ENCODE data around the gene ROGDI. TPM values are rescaled to one million over a fixed set of nuclear protein-coding genes. Genes with fewer than 3 reads are reported as not detected.

Gene ROGDI, protein sequence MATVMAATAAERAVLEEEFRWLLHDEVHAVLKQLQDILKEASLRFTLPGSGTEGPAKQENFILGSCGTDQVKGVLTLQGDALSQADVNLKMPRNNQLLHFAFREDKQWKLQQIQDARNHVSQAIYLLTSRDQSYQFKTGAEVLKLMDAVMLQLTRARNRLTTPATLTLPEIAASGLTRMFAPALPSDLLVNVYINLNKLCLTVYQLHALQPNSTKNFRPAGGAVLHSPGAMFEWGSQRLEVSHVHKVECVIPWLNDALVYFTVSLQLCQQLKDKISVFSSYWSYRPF
- 10 to 100 TPM; 37.6 to 85.9 (median 62.6) TPM for total RNA-seq

GRCh38 chr16:4801962-4802658 is at the start of gene ROGDI:
TSS of gene ROGDI (minus strand) at chr16:4802633. CDS start at chr16:4802571, 62 bp downstream.
- Histone ChIP-seq H3K27me3 (no peaks in the 10 kb centered on the region), H3K9me3 (no peaks in the 10 kb centered on the region), H3K36me3 (peaks cover 0 to 63% of the 10 kb centered on the region in 2 donors), H3K4me3 (peak within 1 kb of the TSS; percentile 51 to 75), H3K4me1 (peaks cover 0 to 47% (median 15%) of the 10 kb centered on the region in 3 donors), H3K27ac (peak within 1 kb of the TSS; percentile 41 to 96 (median 94))
- ATAC-seq, result peak; percentile 53
- TF ChIP-seq POLR2A (IDR thresholded peaks at IDR 0.05) (peak in 1 of 2 donors; percentile 23), EP300 (IDR thresholded peaks at IDR 0.05) (no peak), POLR2AphosphoS5 (IDR thresholded peaks at IDR 0.05) (peak; percentile 22)
- TF ChIP-seq, protein P1, sequence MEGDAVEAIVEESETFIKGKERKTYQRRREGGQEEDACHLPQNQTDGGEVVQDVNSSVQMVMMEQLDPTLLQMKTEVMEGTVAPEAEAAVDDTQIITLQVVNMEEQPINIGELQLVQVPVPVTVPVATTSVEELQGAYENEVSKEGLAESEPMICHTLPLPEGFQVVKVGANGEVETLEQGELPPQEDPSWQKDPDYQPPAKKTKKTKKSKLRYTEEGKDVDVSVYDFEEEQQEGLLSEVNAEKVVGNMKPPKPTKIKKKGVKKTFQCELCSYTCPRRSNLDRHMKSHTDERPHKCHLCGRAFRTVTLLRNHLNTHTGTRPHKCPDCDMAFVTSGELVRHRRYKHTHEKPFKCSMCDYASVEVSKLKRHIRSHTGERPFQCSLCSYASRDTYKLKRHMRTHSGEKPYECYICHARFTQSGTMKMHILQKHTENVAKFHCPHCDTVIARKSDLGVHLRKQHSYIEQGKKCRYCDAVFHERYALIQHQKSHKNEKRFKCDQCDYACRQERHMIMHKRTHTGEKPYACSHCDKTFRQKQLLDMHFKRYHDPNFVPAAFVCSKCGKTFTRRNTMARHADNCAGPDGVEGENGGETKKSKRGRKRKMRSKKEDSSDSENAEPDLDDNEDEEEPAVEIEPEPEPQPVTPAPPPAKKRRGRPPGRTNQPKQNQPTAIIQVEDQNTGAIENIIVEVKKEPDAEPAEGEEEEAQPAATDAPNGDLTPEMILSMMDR (IDR thresholded peaks at IDR 0.05), result no peak
- WGBS, 2 donors (ENCODE audit: low coverage in 1 of 2), result 0% methylated on average over 3 of the region's 70 CpGs; no CpG with 5 or more reads in 1 of the 2 donors

GRCh38 chr16:4850211-4850610 is 47.8 kb upstream of the ROGDI start:
- Histone ChIP-seq H3K27ac (no peak overlapping the region), H3K9me3 (no peaks in the 10 kb centered on the region), H3K4me1 (peaks cover 5 to 64% (median 32%) of the 10 kb centered on the region in 3 donors), H3K36me3 (peaks cover 0 to 30% of the 10 kb centered on the region in 2 donors), H3K4me3 (no peak overlapping the region), H3K27me3 (no peaks in the 10 kb centered on the region)
- WGBS, 2 donors (ENCODE audit: low coverage in 1 of 2), result 81 to 89% methylated on average over 2 of the region's 3 CpGs
- no peak for TF ChIP-seq EP300 (IDR thresholded peaks at IDR 0.05)
- no peak for TF ChIP-seq POLR2AphosphoS5 (IDR thresholded peaks at IDR 0.05)
- TF ChIP-seq POLR2A (IDR thresholded peaks at IDR 0.05), result no peak
- TF ChIP-seq, protein P1 (IDR thresholded peaks at IDR 0.05), result no peak
- ATAC-seq, result no peak

GRCh38 chr16:4847774-4848587 is 45.5 kb upstream of the ROGDI start:
- Histone ChIP-seq H3K27me3 (no peaks in the 10 kb centered on the region), H3K9me3 (no peaks in the 10 kb centered on the region), H3K4me3 (peak overlapping the region; percentile 74 to 85), H3K4me1 (peaks cover 5 to 73% (median 32%) of the 10 kb centered on the region in 3 donors), H3K36me3 (peaks cover 0 to 30% of the 10 kb centered on the region in 2 donors), H3K27ac (peak overlapping the region; percentile 90 to 99 (median 98))
- 0 to 4% methylated on average over 7 to 9 of the region's 83 CpGs for WGBS, 2 donors (ENCODE audit: low coverage in 1 of 2)
- TF ChIP-seq POLR2A (IDR thresholded peaks at IDR 0.05) (no peak), POLR2AphosphoS5 (IDR thresholded peaks at IDR 0.05) (peak; percentile 10)
- peak; percentile 9 for ATAC-seq

DNA sequence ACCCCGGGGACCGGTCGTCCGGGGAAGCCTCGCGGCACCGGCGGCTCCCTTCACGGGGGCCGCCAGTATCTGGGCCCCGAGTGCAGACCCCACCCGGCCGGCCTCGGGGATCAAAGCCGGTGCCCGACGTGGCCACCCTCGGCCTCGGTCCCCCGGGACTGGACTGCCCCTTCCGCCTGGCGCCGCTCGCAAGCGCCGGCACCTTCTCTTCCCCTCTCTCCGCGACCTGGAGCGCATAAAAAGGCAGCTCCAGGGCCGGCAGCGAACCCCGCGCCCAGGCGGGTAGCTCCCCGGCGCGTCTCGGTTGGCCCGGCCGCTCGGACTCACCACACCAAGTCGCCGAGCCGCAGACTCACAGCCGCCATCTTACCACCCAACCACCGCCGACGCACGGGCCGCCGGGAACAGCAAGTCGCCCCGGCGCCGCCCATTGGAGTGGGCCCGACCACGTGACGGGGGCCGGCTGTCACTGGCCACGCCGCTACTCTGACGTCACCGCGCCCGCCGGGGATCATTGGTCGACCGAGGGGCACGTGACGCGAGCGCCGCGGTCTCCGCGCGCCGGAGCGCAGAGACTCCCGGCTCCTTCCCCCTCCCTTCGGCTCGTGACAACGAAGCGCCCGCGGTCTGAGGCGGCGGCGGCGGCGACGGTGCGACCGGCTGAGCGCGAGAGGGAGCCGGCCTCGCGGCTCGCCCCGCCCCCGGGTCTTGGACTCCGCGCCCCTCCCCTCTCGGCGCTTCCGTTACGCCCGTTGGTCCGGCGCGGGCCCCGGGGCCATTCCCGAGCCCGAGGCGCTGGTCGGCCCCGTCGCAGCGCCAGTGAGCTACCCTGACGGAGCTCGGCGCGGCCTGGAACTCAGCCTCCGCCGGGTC is 44.7 kb upstream of the ROGDI start, which contains the start of the genes GLYR1 and UBN1:
TSS of gene GLYR1 (minus strand) at position 388 of the 873 bp plus-strand sequence. CDS start at position 365, 23 bp downstream.
TSS of gene UBN1 (plus strand) at position 581 of the 873 bp plus-strand sequence. CDS start 5,437 bp downstream, outside the sequence.
- H3K27ac ChIP-seq, result peak within 1 kb of the TSS; percentile 90 to 99 (median 98)
- H3K9me3 ChIP-seq, result no peaks in the 10 kb centered on the region
- no CpG with 5 or more reads among the region's 126 CpGs for WGBS, 2 donors (ENCODE audit: low coverage in 1 of 2)
- TF ChIP-seq POLR2AphosphoS5 (IDR thresholded peaks at IDR 0.05) (peak; percentile 83), EP300 (IDR thresholded peaks at IDR 0.05) (no peak), POLR2A (IDR thresholded peaks at IDR 0.05) (peak; percentile 89 to 90)
- TF ChIP-seq, protein P1 (IDR thresholded peaks at IDR 0.05), result peak in 1 of 4 experiments; percentile 5
- peaks cover 5 to 64% (median 31%) of the 10 kb centered on the region in 3 donors for H3K4me1 ChIP-seq
- H3K4me3 ChIP-seq, result peak within 1 kb of the TSS; percentile 74 to 85
- peak; percentile 99 for ATAC-seq
- peaks cover 0 to 35% of the 10 kb centered on the region in 2 donors for H3K36me3 ChIP-seq
- no peaks in the 10 kb centered on the region for H3K27me3 ChIP-seq

Measured in gastroesophageal sphincter (tissue), 4 donors.